HepG2 (cell line): ENCODE results near the gene NARF. TPM values are rescaled to one million over a fixed set of nuclear protein-coding genes. Genes with fewer than 3 reads are reported as not detected.

Source experiments
- ARNT2 ChIP-seq: sonication (generic); formaldehyde crosslinking; IDR thresholded peaks from 2 replicates; pipeline ENCODE4 v1.8.0; 2022; ENCODE audit warnings: mild to moderate bottlenecking, low read depth, missing genetic modification reagents, moderate library complexity
- FOSL2 ChIP-seq: sonication (generic); formaldehyde crosslinking; IDR thresholded peaks from 2 replicates; pipeline ENCODE4 v1.4.0; 2020; ENCODE audit warnings: missing genetic modification reagents
- FOXA1 ChIP-seq, 2 experiments: fragments of 450-650 bp in 1 of 2; sonication (generic) in 1 of 2; formaldehyde crosslinking in 1 of 2; IDR thresholded peaks; 2 replicates each; pipeline versions ENCODE4 v1.4.0 to v1.6.1; 2016 to 2020; ENCODE audit warnings: missing genetic modification reagents in 1 of 2
- GFI1 ChIP-seq: sonication (generic); formaldehyde crosslinking; IDR thresholded peaks from 2 replicates; pipeline ENCODE4 v1.5.0; 2020; ENCODE audit warnings: missing genetic modification reagents, mild to moderate bottlenecking, borderline replicate concordance
- ZFP62 ChIP-seq: sonication (generic); formaldehyde crosslinking; IDR thresholded peaks from 2 replicates; pipeline ENCODE4 v1.4.0; 2020; ENCODE audit warnings: missing genetic modification reagents
- ZKSCAN8 ChIP-seq: IDR thresholded peaks from 2 replicates; pipeline ENCODE4 v1.6.1; 2016; ENCODE audit warnings: borderline replicate concordance, missing genetic modification reagents, missing compliant biosample characterization
- ZNF12 ChIP-seq: sonication (generic); formaldehyde crosslinking; IDR thresholded peaks from 2 replicates; pipeline ENCODE4 v1.5.0; 2020; ENCODE audit warnings: missing genetic modification reagents
- ZNF430 ChIP-seq: sonication (generic); formaldehyde crosslinking; IDR thresholded peaks from 2 replicates; pipeline ENCODE4 v1.9.0; 2021; ENCODE audit warnings: mild to moderate bottlenecking, missing genetic modification reagents
- ZNF619 ChIP-seq: sonication (generic); formaldehyde crosslinking; IDR thresholded peaks from 2 replicates; pipeline ENCODE4 v1.4.0; 2020; ENCODE audit warnings: mild to moderate bottlenecking, missing genetic modification reagents
- ZNF746 ChIP-seq: sonication (generic); formaldehyde crosslinking; IDR thresholded peaks from 2 replicates; pipeline ENCODE4 v1.8.0; 2022; ENCODE audit warnings: mild to moderate bottlenecking, missing genetic modification reagents
- ZNF891 ChIP-seq: sonication (generic); formaldehyde crosslinking; IDR thresholded peaks from 2 replicates; pipeline ENCODE4 v1.5.0; 2020; ENCODE audit warnings: mild to moderate bottlenecking, missing genetic modification reagents
- polyA plus RNA-seq, 8 experiments: library from polyadenylated mRNA; depleted of rRNA in 3 of 8; stranded (reverse) in 7 of 8; unstranded in 1 of 8; fragments of >200 nt; fragmentation: Illumina TruSeq in 4 of 8; extraction: Trizol in 4 of 8; gene quantifications; 2 replicates each; pipeline versions ENCODE4 v1.2.1 to v1.2.3, GENCODE V29; 2011 to 2016; ENCODE audit warnings: low read depth in 4 of 8, missing spikeins in 1 of 8, mixed read lengths in 1 of 8; ENCODE audit not compliant: insufficient read depth in 1 of 8
- total RNA-seq, 5 experiments: library from RNA; depleted of rRNA; stranded (reverse); fragments of >200 nt; fragmentation: Illumina TruSeq; extraction: Trizol; gene quantifications; 2 replicates each; pipeline ENCODE4 v1.2.3, GENCODE V29; 2016; ENCODE audit warnings: low read depth in 1 of 5
- TF ChIP-seq, protein P1 (sequence below): fragments of 450-650 bp; IDR thresholded peaks from 2 replicates; pipeline ENCODE4 v1.6.1; 2016
- TF ChIP-seq, protein P2 (sequence below): sonication (generic); formaldehyde crosslinking; IDR thresholded peaks from 2 replicates; pipeline ENCODE4 v1.9.0; 2021; ENCODE audit warnings: mild to moderate bottlenecking, missing genetic modification reagents
- TF ChIP-seq, protein P3 (sequence below): IDR thresholded peaks from 2 replicates; pipeline ENCODE4 v1.6.1; 2012; ENCODE audit warnings: inconsistent platforms
- TF ChIP-seq, protein P4 (sequence below), 2 experiments: sonication (generic) in 1 of 2; formaldehyde crosslinking in 1 of 2; IDR thresholded peaks; 2 replicates each; pipeline versions ENCODE4 v1.5.1 to v1.6.1; 2011 to 2020; ENCODE audit warnings: borderline replicate concordance in 1 of 2, low read depth in 1 of 2, low read length in 1 of 2, mild to moderate bottlenecking in 1 of 2, missing genetic modification reagents in 1 of 2, moderate library complexity in 1 of 2
- TF ChIP-seq, protein P5 (sequence below): sonication (generic); formaldehyde crosslinking; IDR thresholded peaks from 2 replicates; pipeline ENCODE4 v1.5.0; 2020; ENCODE audit warnings: mild to moderate bottlenecking, missing genetic modification reagents
- TF ChIP-seq, protein P6 (sequence below): sonication (generic); formaldehyde crosslinking; IDR thresholded peaks from 2 replicates; pipeline ENCODE4 v1.8.1; 2022; ENCODE audit warnings: mild to moderate bottlenecking, missing genetic modification reagents

Gene NARF
- total and polyA plus RNA-seq, 2 of the 13 experiments (the other 11 are each of a cell fraction or from before 2014, with no cell fraction given): 61.1 to 144 TPM

DNA sequence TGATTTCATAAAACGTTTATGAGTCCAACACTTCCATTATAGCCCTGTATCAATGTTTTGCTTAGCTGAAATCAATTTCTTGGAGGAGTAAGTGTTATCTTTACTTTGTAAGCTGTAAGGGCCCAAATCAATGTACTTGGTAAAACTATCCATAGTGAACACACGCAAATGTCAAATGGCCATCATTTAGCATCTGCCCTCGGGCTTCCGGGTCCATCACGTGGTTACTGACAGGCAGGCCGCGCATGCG lies 687 bp upstream of the NARF start (continued):
- TF ChIP-seq, protein P1, sequence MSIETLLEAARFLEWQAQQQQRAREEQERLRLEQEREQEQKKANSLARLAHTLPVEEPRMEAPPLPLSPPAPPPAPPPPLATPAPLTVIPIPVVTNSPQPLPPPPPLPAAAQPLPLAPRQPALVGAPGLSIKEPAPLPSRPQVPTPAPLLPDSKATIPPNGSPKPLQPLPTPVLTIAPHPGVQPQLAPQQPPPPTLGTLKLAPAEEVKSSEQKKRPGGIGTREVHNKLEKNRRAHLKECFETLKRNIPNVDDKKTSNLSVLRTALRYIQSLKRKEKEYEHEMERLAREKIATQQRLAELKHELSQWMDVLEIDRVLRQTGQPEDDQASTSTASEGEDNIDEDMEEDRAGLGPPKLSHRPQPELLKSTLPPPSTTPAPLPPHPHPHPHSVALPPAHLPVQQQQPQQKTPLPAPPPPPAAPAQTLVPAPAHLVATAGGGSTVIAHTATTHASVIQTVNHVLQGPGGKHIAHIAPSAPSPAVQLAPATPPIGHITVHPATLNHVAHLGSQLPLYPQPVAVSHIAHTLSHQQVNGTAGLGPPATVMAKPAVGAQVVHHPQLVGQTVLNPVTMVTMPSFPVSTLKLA: peak; percentile 77; the same call in 1 of the 2 replicates
- TF ChIP-seq FOXA1 (IDR thresholded peaks at IDR 0.05) (no peak), FOXA1 (CRISPR knock-in tag; IDR thresholded peaks at IDR 0.05) (peak; percentile 20; the same call in 1 of the 2 replicates), ZNF891 (CRISPR knock-in tag) (no peak), ZNF12 (CRISPR knock-in tag) (no peak), ZFP62 (no peak), ZNF619 (CRISPR knock-in tag) (no peak), ARNT2 (no peak), ZNF430 (CRISPR knock-in tag) (no peak), ZNF746 (CRISPR knock-in tag) (no peak; the same call in 1 of the 2 replicates), ZKSCAN8 (CRISPR knock-in tag) (no peak), FOSL2 (0 out of 2 replicates have a peak, but pooled peaks have one; percentile 35), GFI1 (no peak)
- TF ChIP-seq, protein P2, sequence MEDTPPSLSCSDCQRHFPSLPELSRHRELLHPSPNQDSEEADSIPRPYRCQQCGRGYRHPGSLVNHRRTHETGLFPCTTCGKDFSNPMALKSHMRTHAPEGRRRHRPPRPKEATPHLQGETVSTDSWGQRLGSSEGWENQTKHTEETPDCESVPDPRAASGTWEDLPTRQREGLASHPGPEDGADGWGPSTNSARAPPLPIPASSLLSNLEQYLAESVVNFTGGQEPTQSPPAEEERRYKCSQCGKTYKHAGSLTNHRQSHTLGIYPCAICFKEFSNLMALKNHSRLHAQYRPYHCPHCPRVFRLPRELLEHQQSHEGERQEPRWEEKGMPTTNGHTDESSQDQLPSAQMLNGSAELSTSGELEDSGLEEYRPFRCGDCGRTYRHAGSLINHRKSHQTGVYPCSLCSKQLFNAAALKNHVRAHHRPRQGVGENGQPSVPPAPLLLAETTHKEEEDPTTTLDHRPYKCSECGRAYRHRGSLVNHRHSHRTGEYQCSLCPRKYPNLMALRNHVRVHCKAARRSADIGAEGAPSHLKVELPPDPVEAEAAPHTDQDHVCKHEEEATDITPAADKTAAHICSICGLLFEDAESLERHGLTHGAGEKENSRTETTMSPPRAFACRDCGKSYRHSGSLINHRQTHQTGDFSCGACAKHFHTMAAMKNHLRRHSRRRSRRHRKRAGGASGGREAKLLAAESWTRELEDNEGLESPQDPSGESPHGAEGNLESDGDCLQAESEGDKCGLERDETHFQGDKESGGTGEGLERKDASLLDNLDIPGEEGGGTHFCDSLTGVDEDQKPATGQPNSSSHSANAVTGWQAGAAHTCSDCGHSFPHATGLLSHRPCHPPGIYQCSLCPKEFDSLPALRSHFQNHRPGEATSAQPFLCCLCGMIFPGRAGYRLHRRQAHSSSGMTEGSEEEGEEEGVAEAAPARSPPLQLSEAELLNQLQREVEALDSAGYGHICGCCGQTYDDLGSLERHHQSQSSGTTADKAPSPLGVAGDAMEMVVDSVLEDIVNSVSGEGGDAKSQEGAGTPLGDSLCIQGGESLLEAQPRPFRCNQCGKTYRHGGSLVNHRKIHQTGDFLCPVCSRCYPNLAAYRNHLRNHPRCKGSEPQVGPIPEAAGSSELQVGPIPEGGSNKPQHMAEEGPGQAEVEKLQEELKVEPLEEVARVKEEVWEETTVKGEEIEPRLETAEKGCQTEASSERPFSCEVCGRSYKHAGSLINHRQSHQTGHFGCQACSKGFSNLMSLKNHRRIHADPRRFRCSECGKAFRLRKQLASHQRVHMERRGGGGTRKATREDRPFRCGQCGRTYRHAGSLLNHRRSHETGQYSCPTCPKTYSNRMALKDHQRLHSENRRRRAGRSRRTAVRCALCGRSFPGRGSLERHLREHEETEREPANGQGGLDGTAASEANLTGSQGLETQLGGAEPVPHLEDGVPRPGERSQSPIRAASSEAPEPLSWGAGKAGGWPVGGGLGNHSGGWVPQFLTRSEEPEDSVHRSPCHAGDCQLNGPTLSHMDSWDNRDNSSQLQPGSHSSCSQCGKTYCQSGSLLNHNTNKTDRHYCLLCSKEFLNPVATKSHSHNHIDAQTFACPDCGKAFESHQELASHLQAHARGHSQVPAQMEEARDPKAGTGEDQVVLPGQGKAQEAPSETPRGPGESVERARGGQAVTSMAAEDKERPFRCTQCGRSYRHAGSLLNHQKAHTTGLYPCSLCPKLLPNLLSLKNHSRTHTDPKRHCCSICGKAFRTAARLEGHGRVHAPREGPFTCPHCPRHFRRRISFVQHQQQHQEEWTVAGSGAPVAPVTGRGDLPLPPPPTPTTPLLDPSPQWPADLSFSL (CRISPR knock-in tag): no peak
- TF ChIP-seq, protein P3, sequence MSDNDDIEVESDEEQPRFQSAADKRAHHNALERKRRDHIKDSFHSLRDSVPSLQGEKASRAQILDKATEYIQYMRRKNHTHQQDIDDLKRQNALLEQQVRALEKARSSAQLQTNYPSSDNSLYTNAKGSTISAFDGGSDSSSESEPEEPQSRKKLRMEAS: peak; percentile 88
- TF ChIP-seq, protein P4, sequence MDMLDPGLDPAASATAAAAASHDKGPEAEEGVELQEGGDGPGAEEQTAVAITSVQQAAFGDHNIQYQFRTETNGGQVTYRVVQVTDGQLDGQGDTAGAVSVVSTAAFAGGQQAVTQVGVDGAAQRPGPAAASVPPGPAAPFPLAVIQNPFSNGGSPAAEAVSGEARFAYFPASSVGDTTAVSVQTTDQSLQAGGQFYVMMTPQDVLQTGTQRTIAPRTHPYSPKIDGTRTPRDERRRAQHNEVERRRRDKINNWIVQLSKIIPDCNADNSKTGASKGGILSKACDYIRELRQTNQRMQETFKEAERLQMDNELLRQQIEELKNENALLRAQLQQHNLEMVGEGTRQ (IDR thresholded peaks at IDR 0.05; ENCODE audit: low read depth, low read length): peak; percentile 97
- TF ChIP-seq, protein P4 (CRISPR knock-in tag; IDR thresholded peaks at IDR 0.05; ENCODE audit: borderline replicate concordance): peak; percentile 98; the same call in 1 of the 2 replicates
- TF ChIP-seq, protein P5, sequence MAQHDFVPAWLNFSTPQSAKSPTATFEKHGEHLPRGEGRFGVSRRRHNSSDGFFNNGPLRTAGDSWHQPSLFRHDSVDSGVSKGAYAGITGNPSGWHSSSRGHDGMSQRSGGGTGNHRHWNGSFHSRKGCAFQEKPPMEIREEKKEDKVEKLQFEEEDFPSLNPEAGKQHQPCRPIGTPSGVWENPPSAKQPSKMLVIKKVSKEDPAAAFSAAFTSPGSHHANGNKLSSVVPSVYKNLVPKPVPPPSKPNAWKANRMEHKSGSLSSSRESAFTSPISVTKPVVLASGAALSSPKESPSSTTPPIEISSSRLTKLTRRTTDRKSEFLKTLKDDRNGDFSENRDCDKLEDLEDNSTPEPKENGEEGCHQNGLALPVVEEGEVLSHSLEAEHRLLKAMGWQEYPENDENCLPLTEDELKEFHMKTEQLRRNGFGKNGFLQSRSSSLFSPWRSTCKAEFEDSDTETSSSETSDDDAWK (CRISPR knock-in tag): no peak
- TF ChIP-seq, protein P6, sequence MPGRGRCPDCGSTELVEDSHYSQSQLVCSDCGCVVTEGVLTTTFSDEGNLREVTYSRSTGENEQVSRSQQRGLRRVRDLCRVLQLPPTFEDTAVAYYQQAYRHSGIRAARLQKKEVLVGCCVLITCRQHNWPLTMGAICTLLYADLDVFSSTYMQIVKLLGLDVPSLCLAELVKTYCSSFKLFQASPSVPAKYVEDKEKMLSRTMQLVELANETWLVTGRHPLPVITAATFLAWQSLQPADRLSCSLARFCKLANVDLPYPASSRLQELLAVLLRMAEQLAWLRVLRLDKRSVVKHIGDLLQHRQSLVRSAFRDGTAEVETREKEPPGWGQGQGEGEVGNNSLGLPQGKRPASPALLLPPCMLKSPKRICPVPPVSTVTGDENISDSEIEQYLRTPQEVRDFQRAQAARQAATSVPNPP (CRISPR knock-in tag): no peak
